ENCODE data around the gene OXTR. TPM values are rescaled to one million over a fixed set of nuclear protein-coding genes. Genes with fewer than 3 reads are reported as not detected.

The OXTR gene
- total and polyA plus RNA-seq, 2 experiments from 2014 or later, result 5.5 to 9.3 TPM

DNA sequence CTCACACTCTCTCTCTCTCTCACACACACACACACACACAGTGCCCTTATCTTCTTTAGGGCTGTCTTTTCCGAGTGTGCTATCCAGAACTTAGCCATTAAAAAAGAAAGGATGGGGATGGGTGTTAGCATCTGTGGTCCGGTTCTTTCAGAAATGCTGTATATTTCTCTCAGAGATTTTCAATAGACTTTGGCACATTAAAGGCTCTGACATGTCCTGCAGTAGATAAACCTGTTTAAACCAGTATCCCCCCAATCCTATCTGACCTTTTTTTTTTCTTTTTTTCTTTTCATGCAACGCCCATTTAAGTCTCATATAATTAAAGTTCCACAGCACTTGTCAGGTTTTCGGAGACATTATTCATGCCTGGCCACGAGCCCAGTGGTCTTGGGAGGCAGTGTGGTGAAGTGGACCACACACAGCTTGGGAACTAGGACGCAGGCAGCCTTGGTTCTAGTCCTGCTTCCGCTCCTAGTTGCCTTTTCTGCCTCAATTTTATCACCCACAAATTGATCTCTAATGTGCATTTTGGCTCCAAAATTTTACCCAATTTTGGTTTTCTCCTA lies 22.6 kb downstream of the OXTR start:
- no peak for TF ChIP-seq EZH2 (IDR thresholded peaks at IDR 0.05; ENCODE audit: low read depth, unreplicated experiment)
- no peak for TF ChIP-seq STAT1 (IDR thresholded peaks at IDR 0.05; ENCODE audit: unreplicated experiment)
- no peak for TF ChIP-seq CTCF (conservative IDR thresholded peaks at IDR 0.05; ENCODE audit: low read depth in 2 of 2)
- no peak for TF ChIP-seq POLR2AphosphoS5 (IDR thresholded peaks at IDR 0.05; ENCODE audit: low read depth)
- no peak for TF ChIP-seq EZH2phosphoT487 (IDR thresholded peaks at IDR 0.05; ENCODE audit: unreplicated experiment)
- TF ChIP-seq CREB1 (CRISPR knock-in tag; IDR thresholded peaks at IDR 0.05; ENCODE audit: low read depth), result no peak
- no peak for TF ChIP-seq REST (IDR thresholded peaks at IDR 0.05; ENCODE audit: unreplicated experiment)
- TF ChIP-seq NANOG (IDR thresholded peaks at IDR 0.05; ENCODE audit: borderline replicate concordance), result no peak
- TF ChIP-seq ZNF331 (CRISPR knock-in tag; IDR thresholded peaks at IDR 0.05; ENCODE audit: low read depth), result no peak
- no peak for TF ChIP-seq ETS1 (IDR thresholded peaks at IDR 0.05)
- no peak for TF ChIP-seq ZNF462 (CRISPR knock-in tag; IDR thresholded peaks at IDR 0.05)
- no peak for TF ChIP-seq ZNF114 (CRISPR knock-in tag; IDR thresholded peaks at IDR 0.05)
- no peak for TF ChIP-seq JUNB (IDR thresholded peaks at IDR 0.05; ENCODE audit: unreplicated experiment)
- Histone ChIP-seq H3K4me3 (no peak overlapping the region), H4K20me1 (replicated peaks; ENCODE audit: insufficient read depth) (no peaks in the 10 kb centered on the region), H3K79me2 (replicated peaks; ENCODE audit: insufficient read depth) (no peaks in the 10 kb centered on the region), H3K27ac (ENCODE audit: low read depth) (no peak overlapping the region), H3F3A (replicated peaks; ENCODE audit: low read depth) (no peaks in the 10 kb centered on the region), H2AFZ (no peak overlapping the region), H3K27me3 (ENCODE audit: insufficient read depth) (no peaks in the 10 kb centered on the region), H3K36me3 (ENCODE audit: insufficient read depth) (no peaks in the 10 kb centered on the region), H3K9me2 (ENCODE audit: insufficient read depth) (no peaks in the 10 kb centered on the region), H3K4me1 (ENCODE audit: insufficient read depth) (peaks cover 18% of the 10 kb centered on the region), H3K4me2 (no peak overlapping the region)
- Mint-ChIP-seq H3K4me3 (no peak overlapping the region), H3K27ac (no peak overlapping the region), H3K36me3 (ENCODE audit: low read depth) (no peaks in the 10 kb centered on the region), H3K9me3 (no peaks in the 10 kb centered on the region), H3K27me3 (ENCODE audit: insufficient read depth, low read depth, poor library complexity) (peaks cover 13% of the 10 kb centered on the region), H3K4me1 (peaks cover 22% of the 10 kb centered on the region)
- DNase-seq (ENCODE audit: low spot score) (no peak), ATAC-seq (no peak)
